ENCODE data around the gene PALD1.

The PALD1 gene

DNA sequence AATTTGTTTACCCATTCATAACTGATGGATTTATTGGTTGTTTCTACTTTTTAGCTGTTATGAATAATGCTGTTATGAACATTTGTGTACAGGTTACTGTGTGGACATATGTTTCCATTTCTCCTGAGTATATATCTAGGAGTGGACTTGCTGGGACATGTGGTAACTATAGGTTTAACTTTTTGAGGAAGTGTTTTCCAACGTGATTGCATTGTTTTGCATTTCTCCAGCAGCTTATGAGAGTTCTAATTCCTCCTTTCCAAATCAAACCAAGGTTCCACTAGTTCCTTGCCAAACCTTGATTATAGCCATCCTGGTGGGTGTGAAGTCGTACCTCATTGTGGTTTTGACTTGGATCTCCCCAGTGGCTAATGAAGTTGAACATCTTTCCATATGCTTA is 126.6 kb downstream of the PALD1 start:
- TF ChIP-seq, protein P1, sequence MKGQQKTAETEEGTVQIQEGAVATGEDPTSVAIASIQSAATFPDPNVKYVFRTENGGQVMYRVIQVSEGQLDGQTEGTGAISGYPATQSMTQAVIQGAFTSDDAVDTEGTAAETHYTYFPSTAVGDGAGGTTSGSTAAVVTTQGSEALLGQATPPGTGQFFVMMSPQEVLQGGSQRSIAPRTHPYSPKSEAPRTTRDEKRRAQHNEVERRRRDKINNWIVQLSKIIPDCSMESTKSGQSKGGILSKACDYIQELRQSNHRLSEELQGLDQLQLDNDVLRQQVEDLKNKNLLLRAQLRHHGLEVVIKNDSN (IDR thresholded peaks at IDR 0.05) = no peak
- no peak for TF ChIP-seq ZBTB7A (IDR thresholded peaks at IDR 0.05; ENCODE audit: low read depth)
- no peak for TF ChIP-seq YY1 (IDR thresholded peaks at IDR 0.05; ENCODE audit: low read depth)
- no peak for TF ChIP-seq FOXM1 (IDR thresholded peaks at IDR 0.05; ENCODE audit: borderline replicate concordance, low read depth)
- TF ChIP-seq CEBPB (IDR thresholded peaks at IDR 0.05) = no peak
- TF ChIP-seq TCF12 (IDR thresholded peaks at IDR 0.05; ENCODE audit: low read depth) = no peak
- no peak for TF ChIP-seq TAF1 (IDR thresholded peaks at IDR 0.05; ENCODE audit: low read depth)
- TF ChIP-seq CREB1 (IDR thresholded peaks at IDR 0.05; ENCODE audit: low read depth) = no peak
- TF ChIP-seq TEAD4 (IDR thresholded peaks at IDR 0.05) = no peak
- TF ChIP-seq, protein P2, sequence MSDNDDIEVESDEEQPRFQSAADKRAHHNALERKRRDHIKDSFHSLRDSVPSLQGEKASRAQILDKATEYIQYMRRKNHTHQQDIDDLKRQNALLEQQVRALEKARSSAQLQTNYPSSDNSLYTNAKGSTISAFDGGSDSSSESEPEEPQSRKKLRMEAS (IDR thresholded peaks at IDR 0.05) = no peak
- no peak for TF ChIP-seq NFIC (IDR thresholded peaks at IDR 0.05)
- TF ChIP-seq, protein P3, sequence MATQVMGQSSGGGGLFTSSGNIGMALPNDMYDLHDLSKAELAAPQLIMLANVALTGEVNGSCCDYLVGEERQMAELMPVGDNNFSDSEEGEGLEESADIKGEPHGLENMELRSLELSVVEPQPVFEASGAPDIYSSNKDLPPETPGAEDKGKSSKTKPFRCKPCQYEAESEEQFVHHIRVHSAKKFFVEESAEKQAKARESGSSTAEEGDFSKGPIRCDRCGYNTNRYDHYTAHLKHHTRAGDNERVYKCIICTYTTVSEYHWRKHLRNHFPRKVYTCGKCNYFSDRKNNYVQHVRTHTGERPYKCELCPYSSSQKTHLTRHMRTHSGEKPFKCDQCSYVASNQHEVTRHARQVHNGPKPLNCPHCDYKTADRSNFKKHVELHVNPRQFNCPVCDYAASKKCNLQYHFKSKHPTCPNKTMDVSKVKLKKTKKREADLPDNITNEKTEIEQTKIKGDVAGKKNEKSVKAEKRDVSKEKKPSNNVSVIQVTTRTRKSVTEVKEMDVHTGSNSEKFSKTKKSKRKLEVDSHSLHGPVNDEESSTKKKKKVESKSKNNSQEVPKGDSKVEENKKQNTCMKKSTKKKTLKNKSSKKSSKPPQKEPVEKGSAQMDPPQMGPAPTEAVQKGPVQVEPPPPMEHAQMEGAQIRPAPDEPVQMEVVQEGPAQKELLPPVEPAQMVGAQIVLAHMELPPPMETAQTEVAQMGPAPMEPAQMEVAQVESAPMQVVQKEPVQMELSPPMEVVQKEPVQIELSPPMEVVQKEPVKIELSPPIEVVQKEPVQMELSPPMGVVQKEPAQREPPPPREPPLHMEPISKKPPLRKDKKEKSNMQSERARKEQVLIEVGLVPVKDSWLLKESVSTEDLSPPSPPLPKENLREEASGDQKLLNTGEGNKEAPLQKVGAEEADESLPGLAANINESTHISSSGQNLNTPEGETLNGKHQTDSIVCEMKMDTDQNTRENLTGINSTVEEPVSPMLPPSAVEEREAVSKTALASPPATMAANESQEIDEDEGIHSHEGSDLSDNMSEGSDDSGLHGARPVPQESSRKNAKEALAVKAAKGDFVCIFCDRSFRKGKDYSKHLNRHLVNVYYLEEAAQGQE (IDR thresholded peaks at IDR 0.05; ENCODE audit: low read depth) = no peak
- no peak for TF ChIP-seq RAD21 (IDR thresholded peaks at IDR 0.05; ENCODE audit: low read depth)
- no peak for TF ChIP-seq EP300 (IDR thresholded peaks at IDR 0.05; ENCODE audit: borderline replicate concordance)
- no peak for TF ChIP-seq EGR1 (IDR thresholded peaks at IDR 0.05)

DNA sequence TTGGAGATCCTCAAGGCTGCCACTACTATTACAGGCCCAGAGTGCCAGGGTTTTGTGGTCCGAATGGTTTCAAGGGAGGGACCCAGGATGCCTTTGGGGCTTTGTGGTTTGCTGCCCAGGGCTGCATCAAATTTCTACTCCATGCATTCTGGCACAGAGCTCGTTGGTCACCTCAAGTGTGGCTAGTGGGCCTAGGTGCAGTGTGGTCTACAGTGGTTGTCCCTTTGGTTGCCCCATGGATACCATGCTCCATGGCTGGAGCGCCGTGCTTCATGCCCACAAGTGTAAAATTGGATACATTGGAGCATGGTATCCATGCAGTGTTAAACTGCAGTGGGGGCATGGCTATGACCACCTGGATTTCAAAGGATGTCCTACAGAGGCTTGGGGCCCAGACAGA is 129.4 kb downstream of the PALD1 start:
- TF ChIP-seq, protein P2 (IDR thresholded peaks at IDR 0.05) = no peak
- TF ChIP-seq NFIC (IDR thresholded peaks at IDR 0.05) = no peak

DNA sequence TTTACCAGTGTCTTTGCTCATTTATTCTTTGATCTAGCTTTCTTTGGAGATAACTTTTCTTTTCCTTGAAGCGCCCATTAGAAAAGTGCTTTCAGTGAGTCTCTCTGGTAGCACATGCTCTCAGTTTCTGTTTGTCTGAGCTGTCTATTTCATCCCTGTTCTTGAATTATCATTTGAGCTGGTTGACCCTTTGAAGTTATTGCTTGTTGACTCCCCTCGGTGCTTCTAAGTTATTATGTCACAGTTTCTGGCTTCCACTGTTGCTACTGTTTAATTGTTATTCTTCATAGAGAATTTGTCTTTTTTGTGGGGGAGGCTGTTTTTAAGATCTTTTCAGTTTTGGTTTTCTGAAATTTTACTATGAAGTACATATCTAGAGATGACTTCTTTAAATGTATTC is 135.4 kb downstream of the PALD1 start:
- TF ChIP-seq YY1 (IDR thresholded peaks at IDR 0.05; ENCODE audit: low read depth) (no peak), TEAD4 (IDR thresholded peaks at IDR 0.05) (no peak), TAF1 (IDR thresholded peaks at IDR 0.05; ENCODE audit: low read depth) (no peak), FOXM1 (IDR thresholded peaks at IDR 0.05; ENCODE audit: borderline replicate concordance, low read depth) (no peak), CREB1 (IDR thresholded peaks at IDR 0.05; ENCODE audit: low read depth) (no peak), RAD21 (IDR thresholded peaks at IDR 0.05; ENCODE audit: low read depth) (no peak), CEBPB (IDR thresholded peaks at IDR 0.05) (no peak)
- TF ChIP-seq, protein P3 (IDR thresholded peaks at IDR 0.05; ENCODE audit: low read depth) = no peak

DNA sequence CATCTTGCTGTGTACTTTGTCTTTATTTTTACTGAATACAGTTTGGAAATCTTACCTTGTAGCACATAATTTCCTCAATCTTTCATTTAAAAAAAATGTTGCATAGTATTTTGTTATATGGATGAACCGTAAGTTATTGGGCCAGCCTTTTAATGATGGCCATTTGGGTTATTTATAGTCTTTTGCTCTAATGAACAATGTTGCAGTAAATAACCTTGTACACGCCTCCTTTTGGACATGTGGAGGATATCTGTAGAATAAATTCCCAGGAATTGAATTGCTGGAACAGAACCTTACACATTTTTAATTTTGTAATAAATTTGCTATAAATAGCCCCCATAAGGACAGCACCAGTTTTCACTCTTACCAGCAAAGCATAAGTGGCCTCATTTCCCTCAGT is 136.6 kb downstream of the PALD1 start:
- TF ChIP-seq FOXM1 (IDR thresholded peaks at IDR 0.05; ENCODE audit: borderline replicate concordance, low read depth) (no peak), EGR1 (IDR thresholded peaks at IDR 0.05) (no peak), NFIC (IDR thresholded peaks at IDR 0.05) (no peak), RAD21 (IDR thresholded peaks at IDR 0.05; ENCODE audit: low read depth) (no peak), CREB1 (IDR thresholded peaks at IDR 0.05; ENCODE audit: low read depth) (no peak), TEAD4 (IDR thresholded peaks at IDR 0.05) (no peak), EP300 (IDR thresholded peaks at IDR 0.05; ENCODE audit: borderline replicate concordance) (no peak), CEBPB (IDR thresholded peaks at IDR 0.05) (no peak), TCF12 (IDR thresholded peaks at IDR 0.05; ENCODE audit: low read depth) (no peak), TAF1 (IDR thresholded peaks at IDR 0.05; ENCODE audit: low read depth) (no peak), ZBTB7A (IDR thresholded peaks at IDR 0.05; ENCODE audit: low read depth) (no peak), YY1 (IDR thresholded peaks at IDR 0.05; ENCODE audit: low read depth) (no peak)
- TF ChIP-seq, protein P2 (IDR thresholded peaks at IDR 0.05) = no peak
- TF ChIP-seq, protein P1 (IDR thresholded peaks at IDR 0.05) = no peak
- TF ChIP-seq, protein P3 (IDR thresholded peaks at IDR 0.05; ENCODE audit: low read depth) = no peak

Data from Ishikawa (cell line).